H1 (cell line): ENCODE results near the gene LRRC61. TPM values are rescaled to one million over a fixed set of nuclear protein-coding genes. Genes with fewer than 3 reads are reported as not detected.
"Not testable (repeated sequence)": the region's sequence is repeated elsewhere in the genome, so short reads cannot be mapped to it uniquely, and the experiment has no call there.

Source experiments
- CTCF ChIA-PET: fragments of 300-600 bp; sonication (Branson Sonifier 250); formaldehyde crosslinking; loops from one replicate; lab custom pipeline; 2021; ENCODE audit not compliant: partially characterized antibody; lab: Charles Lee
- POLR2A ChIA-PET: fragments of 300-600 bp; sonication (Branson Sonifier 250); formaldehyde crosslinking; loops from one replicate; lab custom pipeline; 2021; ENCODE audit warnings: inconsistent platforms; ENCODE audit not compliant: partially characterized antibody; lab: Charles Lee
- DNase-seq, 2 experiments: peaks; one replicate each; pipeline versions ENCODE4 v3.0.0 to v3.0.0-alpha.2; 2010 to 2022; ENCODE audit warnings: low spot score in 2 of 2, low read depth in 1 of 2, mixed read lengths in 1 of 2
- FAIRE-seq: peaks from 2 replicates; lab custom pipeline; 2011; peaks lifted over from hg19 to GRCh38; lab: Jason Lieb, UNC
- H2AFZ ChIP-seq: 2 replicates; pipeline ENCODE4 v1.8.1; 2012; ENCODE audit warnings: low read length, inconsistent platforms
- H2AK5ac ChIP-seq: 2 replicates; pipeline ENCODE4 v1.6.1; 2013; ENCODE audit warnings: low read depth, low read length
- H2BK120ac ChIP-seq: replicated peaks from 2 replicates; pipeline ENCODE3; 2013; ENCODE audit warnings: low read depth, low read length, inconsistent platforms
- H2BK12ac ChIP-seq: 2 replicates; pipeline ENCODE4 v1.6.1; 2013; ENCODE audit warnings: low read depth, low read length
- H2BK15ac ChIP-seq: 2 replicates; pipeline ENCODE4 v1.6.1; 2013; ENCODE audit warnings: low read length
- H2BK20ac ChIP-seq: 2 replicates; pipeline ENCODE4 v1.6.1; 2013; ENCODE audit warnings: low read length
- H2BK5ac ChIP-seq: 2 replicates; pipeline ENCODE4 v1.6.1; 2013; ENCODE audit warnings: low read depth, low read length
- H3K14ac ChIP-seq: 2 replicates; pipeline ENCODE4 v1.6.1; 2013; ENCODE audit warnings: inconsistent platforms; ENCODE audit not compliant: insufficient read length
- H3K18ac ChIP-seq: 2 replicates; pipeline ENCODE4 v1.6.1; 2013; ENCODE audit warnings: low read length; ENCODE audit errors: extremely low read depth
- H3K23ac ChIP-seq: 2 replicates; pipeline ENCODE4 v1.6.1; 2013; ENCODE audit warnings: inconsistent platforms; ENCODE audit not compliant: insufficient read length
- H3K23me2 ChIP-seq: 2 replicates; pipeline ENCODE4 v1.6.1; 2013; ENCODE audit warnings: low read depth, low read length
- H3K27ac ChIP-seq: 2 replicates; pipeline ENCODE4 v1.6.1; 2011; ENCODE audit warnings: low read depth, low read length, inconsistent platforms
- H3K27me3 ChIP-seq, 4 experiments: replicated peaks in 1 of 4; 1 replicate in 1 of 4; 2 replicates in 3 of 4; pipeline versions ENCODE4 v1.6.1 to v1.8.1; 2011 to 2013; ENCODE audit warnings: low read length in 3 of 4, mild to moderate bottlenecking in 3 of 4, inconsistent platforms in 2 of 4, mixed read lengths in 2 of 4, moderate library complexity in 1 of 4; ENCODE audit not compliant: control insufficient read depth in 3 of 4, insufficient read depth in 3 of 4; ENCODE audit errors: extremely low read depth in 1 of 4
- H3K36me3 ChIP-seq, 4 experiments: 2 replicates each; pipeline versions ENCODE4 v1.6.1 to v1.8.1; 2011 to 2013; ENCODE audit warnings: mild to moderate bottlenecking in 4 of 4, low read length in 3 of 4, moderate library complexity in 2 of 4, control low read depth in 1 of 4, inconsistent platforms in 1 of 4; ENCODE audit not compliant: insufficient read depth in 4 of 4, control insufficient read depth in 2 of 4
- H3K4ac ChIP-seq: replicated peaks from 2 replicates; pipeline ENCODE3; 2013; ENCODE audit warnings: low read length, low read depth, mixed read lengths, inconsistent platforms; ENCODE audit not compliant: insufficient read length
- H3K4me1 ChIP-seq, 4 experiments: replicated peaks in 1 of 4; 1 replicate in 1 of 4; 2 replicates in 3 of 4; pipeline versions ENCODE4 v1.6.1 to v1.8.1; 2011 to 2013; ENCODE audit warnings: low read length in 3 of 4, inconsistent platforms in 2 of 4, mixed read lengths in 1 of 4; ENCODE audit not compliant: insufficient read depth in 4 of 4, control insufficient read depth in 3 of 4
- H3K4me2 ChIP-seq, 2 experiments: 2 replicates each; pipeline versions ENCODE4 v1.6.1 to v1.8.1; 2011 to 2013; ENCODE audit warnings: low read depth in 2 of 2, low read length in 2 of 2, control low read depth in 1 of 2, inconsistent platforms in 1 of 2, mild to moderate bottlenecking in 1 of 2; ENCODE audit not compliant: insufficient read depth in 1 of 2
- H3K4me3 ChIP-seq, 4 experiments: fragments of 200-600, 300-600 bp in 1 of 4; sonication (generic), shearing (Covaris generic), sonication (Bioruptor Twin) in 1 of 4; 2 replicates each; pipeline versions ENCODE4 v1.5.1 to v1.8.1; 2011 to 2016; ENCODE audit warnings: low read length in 4 of 4, low read depth in 3 of 4, control low read depth in 2 of 4, inconsistent platforms in 2 of 4, mild to moderate bottlenecking in 2 of 4, mixed read lengths in 1 of 4, moderate library complexity in 1 of 4; ENCODE audit not compliant: insufficient read depth in 2 of 4; ENCODE audit errors: extremely low read depth in 1 of 4
- H3K56ac ChIP-seq: replicated peaks from 2 replicates; pipeline ENCODE3; 2013; ENCODE audit warnings: low read depth, mild to moderate bottlenecking, mixed read lengths, low read length, inconsistent platforms; ENCODE audit not compliant: insufficient read length
- H3K79me1 ChIP-seq: 2 replicates; pipeline ENCODE4 v1.6.1; 2013; ENCODE audit warnings: low read depth, low read length, control low read depth
- H3K79me2 ChIP-seq, 2 experiments: 2 replicates each; pipeline versions ENCODE4 v1.6.1 to v1.8.1; 2012 to 2013; ENCODE audit warnings: low read length in 2 of 2, mild to moderate bottlenecking in 2 of 2, inconsistent platforms in 1 of 2; ENCODE audit not compliant: insufficient read depth in 2 of 2, control insufficient read depth in 1 of 2
- H3K9ac ChIP-seq, 4 experiments: replicated peaks in 1 of 4; 1 replicate in 1 of 4; 2 replicates in 3 of 4; pipeline versions ENCODE4 v1.6.1 to v1.8.1; 2011 to 2013; ENCODE audit warnings: low read depth in 3 of 4, low read length in 3 of 4, control low read depth in 2 of 4, mild to moderate bottlenecking in 2 of 4, moderate library complexity in 2 of 4, inconsistent platforms in 1 of 4; ENCODE audit errors: extremely low read depth in 1 of 4
- H3K9me3 ChIP-seq, 2 experiments: 2 replicates each; pipeline versions ENCODE4 v1.6.1 to v1.8.1; 2012 to 2013; ENCODE audit warnings: mild to moderate bottlenecking in 2 of 2, moderate library complexity in 2 of 2, control low read depth in 1 of 2, inconsistent platforms in 1 of 2, low read depth in 1 of 2, low read length in 1 of 2, mixed read lengths in 1 of 2; ENCODE audit not compliant: insufficient read depth in 2 of 2
- H4K20me1 ChIP-seq, 2 experiments: replicated peaks in 1 of 2; 2 replicates each; pipeline versions ENCODE3 to v1.8.1; 2011 to 2013; ENCODE audit warnings: inconsistent platforms in 2 of 2, low read length in 2 of 2, mild to moderate bottlenecking in 1 of 2; ENCODE audit not compliant: insufficient read depth in 2 of 2, control insufficient read depth in 1 of 2
- H4K5ac ChIP-seq: 2 replicates; pipeline ENCODE4 v1.6.1; 2013; ENCODE audit warnings: low read length, low read depth, mixed read lengths, inconsistent platforms; ENCODE audit not compliant: insufficient read length
- H4K8ac ChIP-seq: 2 replicates; pipeline ENCODE4 v1.8.0; 2013; ENCODE audit warnings: mild to moderate bottlenecking, moderate library complexity, low read length, inconsistent platforms; ENCODE audit not compliant: insufficient read depth; ENCODE audit errors: extremely low read depth
- H4K91ac ChIP-seq: replicated peaks from 2 replicates; pipeline ENCODE3; 2013; ENCODE audit warnings: low read length, mixed read lengths, inconsistent platforms; ENCODE audit not compliant: insufficient read length
- NANOG ChIP-seq: IDR thresholded peaks from 2 replicates; pipeline ENCODE4 v1.6.1; 2011; ENCODE audit warnings: low read length, low read depth, mild to moderate bottlenecking, inconsistent platforms; ENCODE audit not compliant: insufficient read depth, poor library complexity, severe bottlenecking
- RAD21 ChIP-seq, 2 experiments: IDR thresholded peaks in 1 of 2; conservative IDR thresholded peaks in 1 of 2; 2 replicates each; pipeline ENCODE4 v1.6.1; 2011; ENCODE audit warnings: low read depth in 2 of 2, low read length in 2 of 2, improper control_type of control experiment in 1 of 2, inconsistent platforms in 1 of 2, mild to moderate bottlenecking in 1 of 2, moderate library complexity in 1 of 2
- WGBS, 2 experiments: shearing (Covaris generic) in 1 of 2; methylation state at CpG; one replicate each; pipeline versions ENCODE4 v1.1.6 to v1.1.7; 2013 to 2015; ENCODE audit warnings: low lambda C conversion rate in 2 of 2, mixed read lengths in 2 of 2, inconsistent platforms in 1 of 2, low coverage in 1 of 2, missing lambda C conversion rate in 1 of 2; ENCODE audit not compliant: insufficient replicate concordance in 2 of 2, insufficient coverage in 1 of 2, insufficient read length in 1 of 2; ENCODE audit errors: extremely low coverage in 1 of 2, missing lambda C conversion rate in 1 of 2; 5-methylcytosine and 5-hydroxymethylcytosine counted together
- polyA plus RNA-seq, 7 experiments: library from polyadenylated mRNA; depleted of rRNA in 3 of 7; stranded (reverse) in 5 of 7; unstranded in 2 of 7; fragments of >200 nt in 5 of 7; fragments of 200-250 nt in 2 of 7; gene quantifications; 1 replicate in 5 of 7; 2 replicates in 1 of 7; 4 replicates in 1 of 7; pipeline versions ENCODE4 v1.2.1 to v1.2.3, GENCODE V29; 2011 to 2013; ENCODE audit warnings: missing spikeins in 2 of 7, mixed read lengths in 2 of 7
- total RNA-seq: library from RNA; stranded (reverse); fragmentation: NEBNext Ultra II Directional; extraction: Animal tissue kit (Norgen Biotek cat#: 25700); gene quantifications from 2 replicates; pipeline ENCODE4 v1.2.1, GENCODE V29; 2021
- TF ChIP-seq, protein P1 (sequence below), 3 experiments: IDR thresholded peaks; 1 replicate in 2 of 3; 2 replicates in 1 of 3; pipeline versions ENCODE4 v1.5.1 to v1.6.1; 2011; ENCODE audit warnings: low read length in 3 of 3, mild to moderate bottlenecking in 3 of 3, inconsistent platforms in 2 of 3, low read depth in 1 of 3, moderate library complexity in 1 of 3; ENCODE audit not compliant: insufficient read depth in 1 of 3; ENCODE audit errors: control extremely low read depth in 1 of 3

LRRC61 gene
- total and polyA plus RNA-seq, 2 of the 8 experiments (the other 6 are each of a cell fraction or from before 2014, with no cell fraction given) = 0.73 to 44.8 TPM

DNA sequence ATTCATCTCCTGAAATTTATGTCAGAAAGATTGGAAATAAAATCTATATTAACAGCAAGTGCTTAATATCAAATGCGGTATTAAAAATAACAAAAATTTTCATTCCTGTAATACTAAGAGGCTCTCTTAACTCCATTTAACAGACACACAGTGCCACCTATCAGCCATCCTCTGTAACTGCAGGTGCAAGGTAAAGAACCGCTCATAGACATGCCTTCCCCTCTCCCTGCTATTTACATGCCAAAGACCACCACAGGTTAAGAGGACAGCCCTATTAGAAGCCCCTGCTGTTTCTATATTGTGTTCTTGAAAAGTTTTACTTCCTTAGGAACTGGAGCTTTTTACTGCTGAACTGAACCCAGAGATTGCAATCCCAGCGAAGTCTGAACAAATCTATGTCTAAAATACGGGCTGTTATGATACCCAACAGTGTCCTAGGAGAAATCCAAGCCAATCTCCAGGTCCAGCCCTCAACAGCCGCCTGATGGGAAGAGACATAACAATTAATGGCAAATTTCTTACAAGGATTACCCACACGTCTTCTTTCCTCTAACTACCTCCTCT lies 46.9 kb upstream of the LRRC61 start:
- H4K8ac ChIP-seq, H3K56ac ChIP-seq, H2BK5ac ChIP-seq, H3K4me1 ChIP-seq, H3K4ac ChIP-seq, H3K27ac ChIP-seq, H3K9me3 ChIP-seq, H2BK120ac ChIP-seq, H4K91ac ChIP-seq, H3K23ac ChIP-seq, H3K27me3 ChIP-seq, H3K4me3 ChIP-seq, H2BK20ac ChIP-seq, H3K23me2 ChIP-seq, H2AFZ ChIP-seq, H3K79me2 ChIP-seq, H3K9ac ChIP-seq, H4K5ac ChIP-seq, H2BK12ac ChIP-seq, H3K36me3 ChIP-seq, H2BK15ac ChIP-seq, POLR2A ChIA-PET, H3K18ac ChIP-seq, H4K20me1 ChIP-seq, H3K14ac ChIP-seq, H2AK5ac ChIP-seq, H3K79me1 ChIP-seq: not testable (repeated sequence)
- 13% methylated on average over 6 of the region's 6 CpGs; no CpG with 5 or more reads in 1 of the 2 experiments for WGBS, 2 experiments
- CTCF ChIA-PET = interaction anchor here (1.2 kb wide), 1 partner anchor 9 kb away, joined by 3 read pairs; no protein-coding TSS in a partner anchor
- peak overlapping the region; percentile 27 to 45; a peak in 3 of 4 replicates for H3K4me2 ChIP-seq
- DNase-seq (peak in 1 of 2 experiments; percentile 17), FAIRE-seq (peak; percentile 71)
- TF ChIP-seq NANOG = peak; percentile 50
- TF ChIP-seq, protein P1, sequence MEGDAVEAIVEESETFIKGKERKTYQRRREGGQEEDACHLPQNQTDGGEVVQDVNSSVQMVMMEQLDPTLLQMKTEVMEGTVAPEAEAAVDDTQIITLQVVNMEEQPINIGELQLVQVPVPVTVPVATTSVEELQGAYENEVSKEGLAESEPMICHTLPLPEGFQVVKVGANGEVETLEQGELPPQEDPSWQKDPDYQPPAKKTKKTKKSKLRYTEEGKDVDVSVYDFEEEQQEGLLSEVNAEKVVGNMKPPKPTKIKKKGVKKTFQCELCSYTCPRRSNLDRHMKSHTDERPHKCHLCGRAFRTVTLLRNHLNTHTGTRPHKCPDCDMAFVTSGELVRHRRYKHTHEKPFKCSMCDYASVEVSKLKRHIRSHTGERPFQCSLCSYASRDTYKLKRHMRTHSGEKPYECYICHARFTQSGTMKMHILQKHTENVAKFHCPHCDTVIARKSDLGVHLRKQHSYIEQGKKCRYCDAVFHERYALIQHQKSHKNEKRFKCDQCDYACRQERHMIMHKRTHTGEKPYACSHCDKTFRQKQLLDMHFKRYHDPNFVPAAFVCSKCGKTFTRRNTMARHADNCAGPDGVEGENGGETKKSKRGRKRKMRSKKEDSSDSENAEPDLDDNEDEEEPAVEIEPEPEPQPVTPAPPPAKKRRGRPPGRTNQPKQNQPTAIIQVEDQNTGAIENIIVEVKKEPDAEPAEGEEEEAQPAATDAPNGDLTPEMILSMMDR (IDR thresholded peaks at IDR 0.05; ENCODE audit: control extremely low read depth in 1 of 3, insufficient read depth in 1 of 3, low read depth in 1 of 3, low read length in 3 of 3) = peak in 2 of 3 experiments; percentile 50 to 51; a peak in 3 of 4 replicates
- TF ChIP-seq RAD21 (IDR thresholded peaks at IDR 0.05 in 1 of 2, conservative IDR thresholded peaks at IDR 0.05 in 1 of 2; ENCODE audit: low read depth in 2 of 2, low read length in 2 of 2) = peak; percentile 60 to 71
